Fibroblast of mammary gland (primary cell): Measurements from ENCODE around the gene SETBP1.
"Not testable (repeated sequence)": the region's sequence is repeated elsewhere in the genome, so short reads cannot be mapped to it uniquely, and the experiment has no call there.

Experiments
- DNase-seq: peaks from one replicate; pipeline ENCODE4 v3.0.0-alpha.2; 2010; ENCODE audit warnings: low read depth
- H3K4me3 ChIP-seq: 2 replicates; pipeline ENCODE4 v1.5.1; 2011; ENCODE audit warnings: low read depth, mild to moderate bottlenecking, low read length, moderate library complexity; ENCODE audit not compliant: control insufficient read depth
- TF ChIP-seq, protein P1 (sequence below): conservative IDR thresholded peaks from 2 replicates; pipeline ENCODE4 v1.5.1; 2011; ENCODE audit warnings: low read depth, low read length, inconsistent platforms; ENCODE audit not compliant: control insufficient read depth, insufficient read depth

Gene SETBP1

GRCh38 chr18:44798433-44799048 is 117.9 kb downstream of the SETBP1 start:
- H3K4me3 ChIP-seq = no peak overlapping the region
- TF ChIP-seq, protein P1, sequence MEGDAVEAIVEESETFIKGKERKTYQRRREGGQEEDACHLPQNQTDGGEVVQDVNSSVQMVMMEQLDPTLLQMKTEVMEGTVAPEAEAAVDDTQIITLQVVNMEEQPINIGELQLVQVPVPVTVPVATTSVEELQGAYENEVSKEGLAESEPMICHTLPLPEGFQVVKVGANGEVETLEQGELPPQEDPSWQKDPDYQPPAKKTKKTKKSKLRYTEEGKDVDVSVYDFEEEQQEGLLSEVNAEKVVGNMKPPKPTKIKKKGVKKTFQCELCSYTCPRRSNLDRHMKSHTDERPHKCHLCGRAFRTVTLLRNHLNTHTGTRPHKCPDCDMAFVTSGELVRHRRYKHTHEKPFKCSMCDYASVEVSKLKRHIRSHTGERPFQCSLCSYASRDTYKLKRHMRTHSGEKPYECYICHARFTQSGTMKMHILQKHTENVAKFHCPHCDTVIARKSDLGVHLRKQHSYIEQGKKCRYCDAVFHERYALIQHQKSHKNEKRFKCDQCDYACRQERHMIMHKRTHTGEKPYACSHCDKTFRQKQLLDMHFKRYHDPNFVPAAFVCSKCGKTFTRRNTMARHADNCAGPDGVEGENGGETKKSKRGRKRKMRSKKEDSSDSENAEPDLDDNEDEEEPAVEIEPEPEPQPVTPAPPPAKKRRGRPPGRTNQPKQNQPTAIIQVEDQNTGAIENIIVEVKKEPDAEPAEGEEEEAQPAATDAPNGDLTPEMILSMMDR = no peak
- DNase-seq = no peak

DNA sequence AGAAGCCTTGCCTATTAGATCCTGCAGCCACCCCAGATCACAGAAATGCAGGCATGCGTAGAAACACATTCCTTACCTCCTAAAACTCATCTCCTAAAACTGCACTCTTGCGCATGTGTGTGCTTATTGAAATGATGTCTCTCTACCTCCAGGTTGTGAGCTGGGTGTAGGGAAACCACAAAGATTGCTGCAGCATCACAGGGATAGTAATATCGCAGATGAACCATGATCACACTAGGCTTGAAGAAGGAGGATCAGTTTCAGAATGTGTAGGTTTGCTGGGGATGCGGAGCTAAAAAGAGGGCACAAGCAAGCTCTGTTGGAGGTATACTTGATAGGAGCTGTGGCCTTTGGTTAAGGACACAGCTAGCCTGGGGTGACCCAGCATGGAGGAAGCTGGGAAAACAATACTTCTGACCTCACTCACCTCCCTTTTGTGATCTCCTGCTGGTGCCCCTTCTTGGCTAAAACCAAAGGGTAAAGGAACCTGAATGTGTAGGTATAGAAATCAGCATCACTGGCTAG is 118.8 kb downstream of the SETBP1 start:
- TF ChIP-seq, protein P1 = no peak
- DNase-seq = no peak
- H3K4me3 ChIP-seq = no peak overlapping the region

- H3K4me3 ChIP-seq = no peak overlapping the region
- TF ChIP-seq, protein P1 = no peak
- DNase-seq = no peak
Measured at GRCh38 chr18:44799907-44800421, 119.3 kb downstream of the SETBP1 start.

DNA sequence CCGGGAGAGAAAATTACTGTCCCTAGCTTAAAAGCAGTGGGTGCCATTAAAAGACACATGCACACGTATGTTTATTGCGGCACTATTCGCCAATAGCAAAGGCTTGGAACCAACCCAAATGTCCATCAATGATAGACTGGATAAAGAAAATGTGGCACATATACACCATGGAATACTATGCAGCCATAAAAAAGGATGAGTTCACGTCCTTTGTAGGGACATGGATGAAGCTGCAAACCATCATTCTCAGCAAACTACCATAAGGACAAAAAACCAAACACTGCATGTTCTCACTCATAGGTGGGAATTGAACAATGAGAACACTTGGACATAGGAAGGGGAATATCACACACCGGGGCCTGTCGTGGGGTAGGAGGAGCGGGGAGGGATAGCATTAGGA is 120.1 kb downstream of the SETBP1 start:
- not testable (repeated sequence) for DNase-seq, H3K4me3 ChIP-seq

- no peak for DNase-seq
- no peak overlapping the region for H3K4me3 ChIP-seq
- TF ChIP-seq, protein P1 = no peak
Measured at GRCh38 chr18:44801781-44802180, 121.1 kb downstream of the SETBP1 start.

- TF ChIP-seq, protein P1 = no peak
- H3K4me3 ChIP-seq = no peak overlapping the region
- DNase-seq = peak; percentile 54
Measured at GRCh38 chr18:44802508-44802907, 121.8 kb downstream of the SETBP1 start.

- H3K4me3 ChIP-seq = no peak overlapping the region
- TF ChIP-seq, protein P1 = no peak
- DNase-seq = peak; percentile 71
Measured at GRCh38 chr18:44803019-44803650, 122.4 kb downstream of the SETBP1 start.
